ENCODE measurements around the gene CCDC178.
"Not testable (repeated sequence)": the region's sequence is repeated elsewhere in the genome, so short reads cannot be mapped to it uniquely, and the experiment has no call there.

The CCDC178 gene

DNA sequence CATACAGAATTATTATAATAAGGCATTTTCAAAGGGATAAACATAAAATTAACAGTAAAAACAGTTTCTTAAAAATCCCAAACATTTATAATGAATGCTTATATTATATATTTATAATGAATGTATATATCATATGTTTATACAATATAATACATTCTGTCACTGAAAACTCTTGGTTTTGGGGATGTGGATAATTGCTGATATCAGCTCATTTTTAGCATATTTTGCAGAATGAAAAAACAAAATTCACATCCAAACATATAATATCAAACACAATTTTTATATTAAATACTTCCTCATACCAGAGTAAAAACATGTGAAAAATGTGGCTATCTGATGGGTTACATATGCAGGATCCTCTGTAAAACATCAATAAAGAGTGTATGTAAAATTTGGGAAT, 465.0 kb downstream of the CCDC178 start:
- no peak for DNase-seq

DNA sequence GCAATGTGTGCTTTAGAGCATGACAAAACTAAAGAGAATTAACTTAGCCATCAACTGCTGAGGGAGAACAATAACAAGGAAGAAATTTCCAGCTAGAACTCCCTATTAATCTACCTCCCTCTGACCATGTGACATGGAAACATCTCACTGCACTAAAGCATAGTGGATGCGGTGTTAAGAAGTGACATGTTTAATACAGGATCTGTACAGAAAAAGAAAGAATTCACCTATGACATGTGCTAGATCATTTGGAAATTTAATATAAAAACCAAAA, 465.4 kb downstream of the CCDC178 start:
- no peak for DNase-seq

DNA sequence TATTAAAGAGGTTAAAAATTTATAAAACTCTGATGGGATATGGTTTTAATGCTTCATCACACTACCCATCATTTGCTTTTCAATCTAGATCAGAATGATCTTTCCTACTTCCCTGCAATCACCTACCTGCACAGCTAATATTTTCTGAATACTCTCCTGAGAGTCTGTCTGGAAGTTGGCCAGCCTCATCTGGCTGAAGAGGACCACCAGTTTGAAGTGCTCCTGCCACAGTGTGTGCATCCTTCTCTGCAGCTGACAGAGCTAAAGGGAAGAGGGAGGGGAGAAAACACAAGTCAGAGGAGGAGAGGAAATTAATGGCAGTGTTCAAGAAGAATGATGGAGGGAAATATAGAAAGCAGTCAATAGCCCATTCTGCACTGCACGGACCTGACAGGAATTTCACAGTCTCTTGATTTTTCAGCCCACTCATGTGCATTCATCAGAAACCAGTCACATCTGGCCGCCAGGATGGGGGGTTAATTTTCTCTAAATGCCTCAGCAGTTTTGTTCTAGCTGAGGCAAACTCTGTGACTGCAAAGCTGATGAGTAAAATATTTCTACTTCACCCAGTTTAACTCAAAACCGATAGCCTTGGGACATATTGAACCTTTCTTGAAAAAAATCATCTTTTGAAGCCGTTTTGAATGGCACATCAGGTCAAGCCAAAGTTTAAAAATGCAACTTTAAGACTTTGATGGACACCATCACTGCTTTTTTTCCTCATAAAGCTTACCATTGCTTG, 465.9 kb downstream of the CCDC178 start:
- no peak for DNase-seq

DNA sequence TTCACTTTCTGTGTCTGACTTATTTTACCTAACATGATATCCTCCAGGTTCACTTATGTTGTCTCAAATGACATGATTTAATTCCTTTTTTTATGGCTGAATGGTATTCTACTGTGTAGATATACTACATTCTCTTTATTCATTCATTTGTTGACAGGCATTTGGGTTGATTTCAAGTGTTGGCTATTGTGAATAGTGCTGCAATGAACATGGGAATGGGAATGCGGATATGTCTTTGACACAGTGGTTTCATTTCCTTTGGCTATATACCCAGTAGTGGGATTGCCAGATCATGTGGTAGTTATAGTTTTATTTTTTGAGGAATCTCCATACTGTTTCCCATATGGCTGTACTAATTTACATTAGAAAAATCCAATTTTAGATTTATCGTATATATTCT, 472.3 kb downstream of the CCDC178 start:
- DNase-seq = no peak

DNA sequence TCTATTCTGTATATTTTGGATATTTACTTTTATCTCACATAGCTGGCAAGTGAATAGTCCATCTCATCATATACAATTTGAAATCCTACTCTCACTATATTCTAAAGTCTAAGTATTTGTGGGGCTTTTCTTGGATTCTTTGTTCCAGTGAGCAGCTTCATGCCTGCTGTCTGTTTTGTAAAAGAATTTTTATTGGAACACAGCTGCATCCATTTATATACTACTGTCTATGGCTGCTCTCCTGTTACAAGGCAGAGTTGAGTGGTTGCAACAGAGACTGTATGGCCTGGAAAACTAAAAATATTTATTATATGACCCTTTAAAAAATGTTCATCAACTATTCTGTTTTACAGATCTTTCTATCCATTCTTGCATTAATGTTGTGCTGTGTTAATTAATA, 474.4 kb downstream of the CCDC178 start:
- no peak for DNase-seq

DNA sequence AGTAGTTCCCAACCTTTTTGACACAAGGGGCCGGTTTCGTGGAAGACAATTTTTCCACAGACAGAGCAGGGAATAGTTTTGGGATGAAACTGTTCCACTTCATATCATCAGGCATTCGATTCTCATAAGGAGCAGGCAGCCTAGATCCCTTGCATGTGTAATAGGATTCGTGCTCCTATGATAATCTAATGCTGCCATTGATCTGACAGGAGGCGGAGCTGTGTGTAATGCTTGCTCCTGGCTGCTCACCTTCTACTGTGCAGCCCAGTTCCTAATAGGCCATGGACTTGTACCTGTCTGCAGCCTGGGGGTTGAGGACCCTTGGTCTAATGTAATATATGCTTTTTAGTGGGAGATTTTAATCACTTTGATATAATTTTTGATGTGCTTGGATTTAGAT, 479.0 kb downstream of the CCDC178 start:
- DNase-seq = no peak

DNA sequence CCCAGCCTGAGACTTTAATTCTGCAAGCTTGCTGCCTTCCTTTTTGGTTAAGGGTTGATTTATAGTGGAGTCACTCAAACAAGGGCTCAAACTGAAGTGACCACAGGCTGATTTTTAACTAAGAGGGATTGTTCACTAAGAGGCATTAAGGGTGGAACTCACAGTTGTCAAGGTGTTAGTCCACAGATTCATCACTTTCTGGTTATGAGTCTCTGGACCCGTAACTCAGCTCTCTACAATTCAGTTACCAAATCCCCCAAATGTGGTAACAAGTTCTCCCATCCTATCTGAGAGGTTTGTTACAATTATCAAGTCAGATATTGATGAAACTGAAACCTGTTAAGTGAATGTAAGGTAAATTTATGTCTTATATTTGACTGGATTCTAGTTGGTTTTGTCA, 481.8 kb downstream of the CCDC178 start:
- DNase-seq = no peak

DNA sequence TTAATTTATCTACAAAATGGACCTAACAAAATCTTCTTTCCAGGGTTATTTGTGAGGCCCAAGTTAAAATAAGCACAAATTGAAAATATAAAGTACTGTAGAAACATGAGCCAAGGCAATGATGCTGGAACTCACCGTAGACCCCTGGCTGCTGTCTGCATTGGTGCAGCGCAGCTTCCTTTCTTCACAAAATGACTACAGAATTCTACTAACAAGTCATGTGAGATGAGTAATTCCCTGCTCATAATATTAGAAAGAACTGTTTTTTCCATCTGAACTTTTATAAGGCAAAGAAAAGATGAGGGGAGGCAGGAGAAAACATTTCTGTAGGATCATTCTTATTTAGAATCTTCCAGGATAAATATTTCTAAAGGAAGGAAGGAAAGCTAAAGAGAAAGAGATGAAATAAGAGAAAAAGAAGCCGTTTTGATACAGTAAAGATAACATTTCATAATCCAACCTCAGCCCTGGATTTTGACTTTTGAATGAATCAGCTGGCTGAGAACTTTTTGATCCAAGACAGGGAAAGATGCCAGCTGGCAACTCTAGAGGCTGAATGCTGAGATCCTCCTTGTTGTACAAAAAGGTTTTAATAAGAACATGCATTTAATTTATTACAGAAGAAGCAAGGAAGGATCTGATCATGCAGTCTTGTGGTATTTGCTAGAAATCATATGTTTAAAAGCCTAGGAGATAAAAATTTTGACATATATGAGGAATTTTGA, 483.8 kb downstream of the CCDC178 start:
- DNase-seq = no peak

DNA sequence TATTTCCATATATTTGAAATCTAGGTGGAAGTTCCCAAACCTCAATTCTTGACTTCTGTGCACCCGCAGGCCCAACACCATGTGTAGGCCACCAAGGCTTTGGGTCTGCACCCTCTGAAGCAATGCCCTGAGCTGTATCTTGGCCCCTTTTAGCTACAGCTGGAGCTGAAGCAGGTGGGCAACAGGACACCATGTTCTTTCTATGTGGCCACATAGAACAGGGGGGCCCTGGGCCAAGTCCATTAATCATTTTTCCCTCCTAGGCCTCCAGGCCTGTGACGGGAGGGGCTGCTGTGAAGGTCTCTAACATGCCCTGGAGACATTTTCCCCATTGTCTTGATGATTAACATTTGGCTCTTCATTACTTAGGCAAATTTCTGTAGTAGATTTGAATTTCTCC, 488.2 kb downstream of the CCDC178 start:
- not testable (repeated sequence) for DNase-seq

DNA sequence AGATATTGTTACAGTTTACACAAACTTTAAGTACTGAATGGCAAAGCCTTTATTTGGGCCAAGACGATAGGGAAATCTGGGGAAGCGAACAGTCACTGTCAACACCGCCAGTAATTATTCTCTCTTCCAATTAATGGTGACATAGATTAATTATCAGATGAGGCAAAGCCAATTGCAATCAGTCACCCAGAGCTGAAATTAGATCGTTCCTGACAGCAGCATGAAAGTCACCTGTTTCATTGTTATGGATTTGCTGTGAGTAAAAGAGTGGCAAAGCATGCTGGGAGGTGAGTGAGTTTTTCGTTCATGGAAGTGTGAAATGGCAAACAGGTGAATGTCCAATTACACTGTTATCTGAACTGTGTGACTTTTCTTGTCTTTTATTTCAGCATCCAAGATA, 502.9 kb downstream of the CCDC178 start:
- DNase-seq = no peak

DNA sequence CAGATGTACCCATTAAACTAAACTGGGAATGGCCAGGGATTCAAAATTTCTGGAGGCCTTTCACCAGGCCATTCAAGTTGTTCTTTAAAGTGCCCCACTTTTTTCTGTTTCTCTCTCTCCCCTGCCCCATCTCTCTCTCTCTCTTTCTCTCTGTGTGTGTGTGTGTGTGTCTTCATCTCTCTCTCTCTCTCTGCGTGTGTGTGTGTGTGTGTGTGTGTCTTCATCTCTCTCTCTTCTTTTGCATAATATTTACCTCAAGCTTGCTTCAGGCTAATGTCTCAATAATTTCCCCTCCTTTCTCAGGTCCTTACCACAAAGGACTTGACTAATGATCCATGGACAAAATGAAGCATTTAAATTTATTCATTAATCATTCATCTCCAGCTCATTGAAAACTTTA, 503.5 kb downstream of the CCDC178 start:
- no peak for DNase-seq

DNA sequence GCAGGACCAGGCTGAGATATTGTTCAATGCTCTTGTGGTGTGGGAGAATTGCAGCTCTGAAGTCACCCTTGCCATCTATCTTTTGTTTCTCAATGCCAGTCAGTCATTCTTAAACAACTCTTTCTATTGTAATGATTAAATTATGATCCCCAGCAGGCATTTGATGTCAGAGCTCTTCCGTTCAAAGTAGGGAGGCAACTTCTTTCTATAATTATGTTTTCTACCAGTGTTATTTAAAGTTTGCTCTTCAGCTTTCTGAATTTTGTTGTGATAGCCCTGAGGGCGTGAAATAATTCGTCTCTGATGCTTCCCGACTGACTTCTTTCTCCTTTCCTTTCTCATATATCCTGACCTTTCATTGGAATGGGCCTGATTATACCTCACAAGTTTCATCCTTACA, 506.3 kb downstream of the CCDC178 start:
- no peak for DNase-seq

DNA sequence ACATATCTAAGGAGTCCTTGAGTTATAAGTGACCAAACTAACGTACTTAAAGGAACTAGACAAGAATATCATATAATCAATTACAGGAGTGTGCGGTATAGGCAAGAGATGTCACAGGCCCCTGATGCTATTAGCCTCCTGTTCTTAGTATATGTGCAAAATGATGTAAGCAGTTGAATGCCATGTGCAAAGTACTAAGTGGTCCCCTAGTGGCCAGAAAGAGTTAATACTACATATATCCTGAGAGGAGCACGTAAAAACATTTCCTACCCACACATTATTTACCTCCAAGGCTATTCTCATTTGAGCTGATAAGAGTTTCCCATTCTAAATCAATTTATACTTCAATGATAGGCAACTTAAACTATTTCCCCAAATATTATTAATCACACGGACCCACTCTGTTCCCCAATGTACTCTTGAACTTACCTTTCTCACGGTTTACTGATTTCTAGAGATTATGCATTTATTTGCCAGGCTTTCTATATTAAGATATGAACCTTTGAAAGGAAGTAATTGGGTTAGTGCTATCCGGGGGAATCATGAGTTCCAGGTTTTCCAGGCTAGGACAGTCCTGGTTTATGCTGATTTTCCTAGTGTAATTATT, 509.7 kb downstream of the CCDC178 start:
- peak; percentile 64 for DNase-seq

DNA sequence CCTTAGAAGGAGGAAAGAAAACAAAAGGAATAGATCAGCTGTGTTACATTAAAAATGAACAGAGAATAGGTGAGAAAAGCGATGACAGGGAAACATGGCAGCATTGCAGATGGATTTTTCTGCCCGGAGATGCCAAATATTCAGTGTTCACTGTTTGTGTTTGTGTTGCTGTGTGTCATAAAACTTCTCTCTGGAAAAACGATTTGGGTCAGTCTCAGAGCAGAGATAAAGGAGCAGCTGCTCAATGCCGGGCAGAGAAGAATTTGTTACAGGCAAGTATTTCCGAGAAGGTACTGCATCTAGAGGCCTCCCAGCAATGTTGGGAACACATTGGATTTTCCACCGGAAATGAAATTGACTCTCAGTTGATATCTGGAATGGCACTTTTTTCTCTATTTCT, 511.3 kb downstream of the CCDC178 start:
- DNase-seq = no peak

DNA sequence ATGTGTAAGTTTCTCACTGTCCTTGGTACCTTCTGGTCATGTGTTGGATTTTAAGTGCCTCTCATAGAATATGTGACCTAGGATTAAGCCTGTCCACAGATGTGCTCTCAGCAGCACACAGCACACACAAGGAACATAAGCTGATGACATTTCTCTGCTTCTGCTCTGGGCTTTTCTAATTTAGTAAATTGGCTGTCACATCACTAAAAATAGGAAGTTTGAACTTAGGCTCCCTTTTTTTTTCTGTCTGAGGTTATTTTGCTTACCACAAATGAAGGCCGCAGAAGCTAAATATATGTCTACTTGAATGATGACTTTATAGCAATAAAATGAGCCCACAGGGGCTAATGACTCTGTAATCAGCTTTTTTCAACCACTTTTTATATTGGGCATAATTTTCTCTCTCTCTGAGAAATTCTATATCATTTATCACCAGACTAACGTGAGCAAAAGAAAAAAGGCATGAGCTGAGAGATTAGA, 517.5 kb downstream of the CCDC178 start:
- peak; percentile 7 for DNase-seq

DNA sequence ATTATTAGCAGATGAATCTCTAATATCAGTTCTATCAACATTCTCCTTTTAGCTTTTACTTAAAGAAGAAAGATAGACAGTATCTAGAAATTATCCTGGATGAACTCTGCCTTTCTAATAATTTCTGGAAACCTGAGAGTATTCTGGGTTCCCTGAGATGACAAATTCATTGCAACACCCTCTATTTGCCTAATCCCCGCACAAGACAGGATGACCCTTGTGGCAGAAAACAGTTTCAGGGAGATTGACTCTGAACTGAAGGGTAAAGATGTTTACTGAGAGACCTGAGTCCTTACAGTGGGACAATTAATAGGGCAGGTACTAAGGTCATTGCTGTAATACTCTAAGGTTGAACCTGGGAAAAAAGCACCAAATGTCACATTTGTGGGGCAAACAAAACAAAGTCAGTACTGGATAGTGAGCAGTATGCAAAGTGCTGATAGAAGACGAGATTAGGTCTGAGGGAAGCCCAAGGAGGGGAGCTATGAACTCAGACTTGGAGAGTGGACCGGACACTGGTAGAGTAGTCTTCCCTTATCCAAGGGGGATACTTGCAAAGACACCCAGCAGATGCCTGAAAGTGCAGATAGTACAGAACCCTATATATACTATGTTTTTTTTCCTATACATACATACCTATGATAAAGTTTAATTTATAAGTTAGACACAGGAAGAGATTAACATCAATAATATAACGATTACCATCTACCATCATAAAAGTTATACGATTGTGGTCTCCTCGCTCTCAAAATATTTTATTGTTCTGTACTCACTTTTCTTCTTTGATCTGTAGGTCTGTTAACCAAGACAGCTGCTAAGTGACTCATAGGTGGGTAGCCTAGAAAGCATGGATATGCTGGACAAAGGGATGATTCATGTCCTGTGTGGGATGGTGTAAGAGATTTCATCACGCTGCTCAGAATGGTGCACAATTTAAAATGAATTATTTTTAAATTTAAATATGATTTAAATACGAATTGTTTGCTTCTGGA, 519.4 kb downstream of the CCDC178 start:
- DNase-seq = no peak

DNA sequence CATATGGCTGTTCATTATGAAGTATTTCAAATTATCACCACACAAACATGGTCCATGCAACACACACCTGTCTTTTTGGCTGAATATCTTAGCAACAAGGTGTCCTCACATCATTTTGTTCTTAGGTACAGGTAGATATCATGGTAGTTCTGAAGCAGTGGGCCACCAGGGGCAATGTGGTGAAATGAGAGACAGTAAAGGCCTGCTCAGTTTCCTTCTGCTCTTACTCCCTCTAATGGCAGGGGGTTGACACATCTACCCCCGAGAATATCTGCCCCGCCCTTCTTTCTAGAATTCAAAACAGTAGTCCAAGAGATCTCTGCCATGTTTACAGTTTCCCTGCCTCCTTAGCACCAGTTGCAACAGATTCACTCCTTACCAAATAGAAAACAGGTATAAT, 520.7 kb downstream of the CCDC178 start:
- peak; percentile 73 for DNase-seq

DNA sequence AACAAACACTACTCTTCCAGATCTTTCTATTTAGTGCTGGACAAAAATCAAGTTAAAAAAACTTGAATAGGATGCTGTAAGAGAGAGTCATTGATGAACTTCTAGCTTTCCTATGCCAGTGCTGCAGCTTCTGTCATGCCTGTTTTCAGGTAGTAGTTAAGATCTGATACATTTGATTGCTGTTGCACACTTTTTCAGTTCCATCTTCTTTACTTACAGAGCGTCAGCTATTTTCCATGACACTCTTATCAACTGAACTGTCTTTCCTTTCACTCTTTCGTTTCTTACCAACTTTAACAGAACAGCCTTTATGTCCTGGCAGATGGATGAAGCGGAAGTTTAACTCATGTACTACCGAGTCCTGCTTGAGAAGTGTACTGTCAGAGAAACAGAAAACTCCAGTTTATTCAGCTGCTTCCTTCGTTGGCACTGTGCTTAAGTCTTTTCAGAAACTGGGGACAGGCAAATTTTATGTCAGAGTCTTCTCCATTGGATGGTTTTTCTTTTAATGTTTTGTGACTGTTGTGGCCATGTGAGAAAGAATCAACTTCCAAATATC, 521.8 kb downstream of the CCDC178 start:
- no peak for DNase-seq

DNA sequence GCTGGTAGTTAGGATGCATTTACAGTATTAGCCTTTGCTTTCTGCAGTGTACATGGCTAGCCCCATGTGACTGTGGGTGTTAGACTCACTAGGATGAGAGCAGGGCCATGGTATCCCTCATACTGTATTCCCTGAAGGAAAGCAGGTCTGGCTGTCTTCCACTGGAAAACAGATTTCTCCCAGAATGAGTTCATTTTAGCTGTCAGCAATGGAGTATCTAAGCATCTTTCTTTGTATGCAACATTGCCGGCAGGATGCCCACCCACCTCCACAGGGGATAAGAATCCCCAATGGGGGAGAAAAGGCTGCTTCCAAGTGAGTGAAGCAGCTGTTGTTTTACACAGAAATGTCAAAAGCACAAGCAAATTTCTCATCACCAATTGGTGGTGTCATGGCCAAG, 525.0 kb downstream of the CCDC178 start:
- no peak for DNase-seq

DNA sequence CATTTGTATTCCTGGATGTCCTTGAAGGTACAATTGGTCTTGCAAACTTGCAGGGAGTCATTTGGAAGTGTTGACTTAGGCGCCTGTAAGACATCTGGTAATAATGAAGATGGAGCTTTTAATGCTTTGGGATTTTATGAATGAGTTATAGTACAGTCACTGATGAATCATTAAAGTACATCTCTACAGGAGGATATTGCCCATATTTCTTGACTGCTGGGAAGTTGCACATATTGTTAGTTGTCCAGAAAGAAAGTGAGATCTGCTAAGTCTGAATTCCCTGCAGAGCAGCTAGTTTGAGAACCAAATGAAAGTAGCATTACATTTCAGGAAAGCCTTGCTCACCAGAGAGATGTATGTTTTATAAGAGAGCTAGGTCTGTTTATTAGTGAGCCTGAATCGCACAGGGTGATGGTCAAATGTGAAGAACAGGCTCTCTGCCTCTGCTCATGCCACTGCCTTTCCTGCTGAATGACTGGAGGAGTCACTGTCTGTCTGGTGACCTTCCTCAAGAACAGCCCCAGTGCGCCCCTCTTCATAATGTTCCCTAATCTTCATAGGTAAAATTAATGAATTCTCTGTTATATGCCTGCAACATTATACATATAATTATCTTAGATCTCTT, 528.7 kb downstream of the CCDC178 start:
- DNase-seq = no peak

DNA sequence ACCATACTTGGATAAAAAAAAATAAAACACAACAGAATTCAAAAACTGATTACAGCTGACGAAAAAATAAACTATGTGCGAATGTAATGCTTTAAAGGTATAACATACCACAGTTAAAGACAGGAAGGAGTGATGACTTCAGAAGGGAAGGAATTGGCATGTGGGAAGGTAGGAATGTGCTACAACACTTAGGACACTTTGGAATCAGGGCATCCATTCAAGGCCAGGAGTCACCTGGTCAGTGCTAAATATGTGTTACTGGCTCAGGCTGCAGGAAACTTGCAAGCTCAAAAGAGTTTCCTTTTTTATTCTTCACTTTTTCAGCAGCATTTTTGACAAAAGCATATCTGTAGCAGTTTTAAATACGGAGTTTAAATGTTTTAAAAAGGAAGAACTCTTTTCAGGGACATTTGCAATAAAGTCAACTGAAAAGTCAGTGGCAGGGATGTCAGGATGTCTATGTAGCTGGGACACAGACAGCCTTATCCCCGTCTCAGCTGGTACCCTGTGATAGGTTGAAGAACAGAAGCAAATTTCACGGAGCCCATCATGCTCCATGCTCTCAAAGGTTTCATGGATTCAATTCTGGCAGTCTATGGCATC, 529.7 kb downstream of the CCDC178 start:
- DNase-seq = no peak

All from hematopoietic multipotent progenitor cell treated with erythropoietin and hydrocortisone succinate and interleukin-3 and kit ligand, for 6 days (in vitro differentiated cells).